AG04450 (cell line): ENCODE data around the gene ECSIT. TPM values are rescaled to one million over a fixed set of nuclear protein-coding genes. Genes with fewer than 3 reads are reported as not detected.
"Not testable (repeated sequence)": the region's sequence is repeated elsewhere in the genome, so short reads cannot be mapped to it uniquely, and the experiment has no call there.

Experiments
- CTCF ChIA-PET: fragments of 300-600, 350-600 bp; formaldehyde crosslinking; extraction: SDS; loops from one replicate; lab custom pipeline; 2022; ENCODE audit warnings: antibody characterized with exemption, inconsistent platforms; lab: Charles Lee
- POLR2A ChIA-PET: fragments of 350-600 bp; formaldehyde crosslinking; extraction: SDS; loops from one replicate; lab custom pipeline; 2021; ENCODE audit warnings: antibody characterized with exemption, inconsistent platforms; lab: Yijun Ruan, JAX
- DNase-seq: peaks from one replicate; pipeline ENCODE4 v3.0.0-alpha.2; 2011; ENCODE audit warnings: low read depth, low spot score
- H3K27ac ChIP-seq: one replicate; pipeline ENCODE4 v1.5.1; 2012; ENCODE audit warnings: low read depth, low read length, control low read depth
- H3K27me3 ChIP-seq: one replicate; pipeline ENCODE4 v1.6.0; 2012; ENCODE audit warnings: low read length; ENCODE audit not compliant: control insufficient read depth, insufficient read depth
- H3K4me3 ChIP-seq: 2 replicates; pipeline ENCODE4 v1.5.1; 2011; ENCODE audit warnings: mild to moderate bottlenecking, low read depth, low read length, control low read depth
- H3K9me3 ChIP-seq: 2 replicates; pipeline ENCODE4 v1.5.1; 2012; ENCODE audit warnings: low read length; ENCODE audit not compliant: control insufficient read depth, insufficient read depth
- polyA plus RNA-seq: library from polyadenylated mRNA; depleted of rRNA; stranded (reverse); fragments of >200 nt; gene quantifications from 2 replicates; pipeline ENCODE4 v1.2.3, GENCODE V29; 2011
- TF ChIP-seq, protein P1 (sequence below): IDR thresholded peaks from 2 replicates; pipeline ENCODE4 v1.5.1; 2011; ENCODE audit warnings: low read depth, low read length, control low read depth, inconsistent platforms

The ECSIT gene
- polyA plus RNA-seq, 1 experiment, result 28.2 TPM

DNA sequence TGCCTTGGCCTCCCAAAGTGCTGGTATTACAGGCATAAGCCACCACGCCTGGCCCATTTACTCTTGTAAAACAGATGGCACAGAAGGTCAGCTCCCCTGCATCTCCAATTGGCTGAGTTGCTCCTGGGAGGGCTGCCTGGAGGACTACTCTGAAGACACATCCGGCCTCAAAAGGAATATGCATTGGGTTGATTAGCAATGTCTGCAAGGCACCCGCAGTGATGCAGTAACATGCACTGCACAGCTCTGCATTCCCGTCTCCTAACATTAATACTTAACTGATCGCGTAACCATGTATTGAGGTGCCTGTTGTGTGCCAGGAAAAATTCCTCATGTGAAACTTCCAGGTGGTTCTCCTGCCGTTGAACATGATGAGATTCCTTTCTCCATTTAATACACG is 53.1 kb downstream of the ECSIT start:
- Histone ChIP-seq H3K9me3 (peaks cover 6% of the 10 kb centered on the region; the same call in 1 of the 2 replicates), H3K27ac (no peak overlapping the region), H3K4me3 (no peak overlapping the region), H3K27me3 (peaks cover 30% of the 10 kb centered on the region)
- TF ChIP-seq, protein P1, sequence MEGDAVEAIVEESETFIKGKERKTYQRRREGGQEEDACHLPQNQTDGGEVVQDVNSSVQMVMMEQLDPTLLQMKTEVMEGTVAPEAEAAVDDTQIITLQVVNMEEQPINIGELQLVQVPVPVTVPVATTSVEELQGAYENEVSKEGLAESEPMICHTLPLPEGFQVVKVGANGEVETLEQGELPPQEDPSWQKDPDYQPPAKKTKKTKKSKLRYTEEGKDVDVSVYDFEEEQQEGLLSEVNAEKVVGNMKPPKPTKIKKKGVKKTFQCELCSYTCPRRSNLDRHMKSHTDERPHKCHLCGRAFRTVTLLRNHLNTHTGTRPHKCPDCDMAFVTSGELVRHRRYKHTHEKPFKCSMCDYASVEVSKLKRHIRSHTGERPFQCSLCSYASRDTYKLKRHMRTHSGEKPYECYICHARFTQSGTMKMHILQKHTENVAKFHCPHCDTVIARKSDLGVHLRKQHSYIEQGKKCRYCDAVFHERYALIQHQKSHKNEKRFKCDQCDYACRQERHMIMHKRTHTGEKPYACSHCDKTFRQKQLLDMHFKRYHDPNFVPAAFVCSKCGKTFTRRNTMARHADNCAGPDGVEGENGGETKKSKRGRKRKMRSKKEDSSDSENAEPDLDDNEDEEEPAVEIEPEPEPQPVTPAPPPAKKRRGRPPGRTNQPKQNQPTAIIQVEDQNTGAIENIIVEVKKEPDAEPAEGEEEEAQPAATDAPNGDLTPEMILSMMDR, result no peak
- DNase-seq, result no peak
- ChIA-PET CTCF (interaction anchor here (0.7 kb wide), 1 partner anchor 29 kb away, joined by 6 read pairs; no protein-coding TSS in a partner anchor), POLR2A (interaction anchor here (0.6 kb wide), 1 partner anchor 235 kb away, joined by 5 read pairs; no protein-coding TSS in a partner anchor)

DNA sequence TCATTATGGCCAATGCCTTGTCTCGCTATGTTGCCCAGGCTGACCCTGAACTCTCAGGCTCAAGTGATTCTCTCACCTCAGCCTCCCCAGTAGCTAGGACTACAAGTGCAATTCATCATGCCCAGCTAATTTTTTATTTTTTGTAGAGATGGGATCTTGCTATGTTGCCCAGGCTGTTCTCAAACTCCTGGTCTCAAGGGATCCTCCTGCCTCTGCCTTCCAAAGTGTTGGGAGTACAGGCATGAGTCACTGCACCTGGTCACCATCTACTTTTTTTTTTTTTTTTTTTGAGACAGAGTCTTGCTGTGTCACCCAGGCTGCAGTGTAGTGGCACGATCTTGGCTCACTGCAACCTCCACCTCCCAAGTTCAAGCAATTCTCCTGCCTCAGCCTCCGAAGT is 53.6 kb downstream of the ECSIT start:
- H3K27ac ChIP-seq, H3K9me3 ChIP-seq, H3K4me3 ChIP-seq, DNase-seq: not testable (repeated sequence)
- peaks cover 27% of the 10 kb centered on the region for H3K27me3 ChIP-seq
- ChIA-PET POLR2A (interaction anchor here (0.6 kb wide), 1 partner anchor 235 kb away, joined by 5 read pairs; no protein-coding TSS in a partner anchor), CTCF (interaction anchor here (0.7 kb wide), 2 partner anchors 28 to 92 kb away, joined by 3 to 6 read pairs; no protein-coding TSS in a partner anchor)

DNA sequence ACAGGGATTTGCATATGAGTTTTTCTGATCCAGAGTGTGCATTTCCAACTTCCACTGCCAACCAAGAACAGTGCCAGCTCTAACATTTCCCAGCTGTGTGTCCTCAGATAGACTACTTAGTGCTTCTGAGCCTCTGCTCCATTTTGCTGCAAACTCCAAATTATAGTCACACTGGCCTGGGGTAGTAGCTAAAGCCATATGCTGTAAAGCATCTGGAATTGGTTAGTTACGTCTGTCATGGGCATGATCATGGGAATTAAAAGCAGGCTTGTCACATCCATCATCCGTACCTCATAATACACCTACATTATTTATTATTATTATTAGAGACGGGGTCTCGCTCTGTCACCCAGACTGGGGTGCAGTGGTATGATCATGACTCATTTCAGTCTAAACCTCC is 55.2 kb downstream of the ECSIT start:
- CTCF ChIA-PET, result interaction anchor here (1.0 kb wide), 1 partner anchor 9 kb away, joined by 4 read pairs; no protein-coding TSS in a partner anchor
- H3K9me3 ChIP-seq, result no peaks in the 10 kb centered on the region
- H3K27me3 ChIP-seq, result peaks cover 17% of the 10 kb centered on the region
- TF ChIP-seq, protein P1, result no peak
- H3K27ac ChIP-seq, result no peak overlapping the region
- DNase-seq, result no peak
- POLR2A ChIA-PET, result no interaction called here
- no peak overlapping the region for H3K4me3 ChIP-seq

DNA sequence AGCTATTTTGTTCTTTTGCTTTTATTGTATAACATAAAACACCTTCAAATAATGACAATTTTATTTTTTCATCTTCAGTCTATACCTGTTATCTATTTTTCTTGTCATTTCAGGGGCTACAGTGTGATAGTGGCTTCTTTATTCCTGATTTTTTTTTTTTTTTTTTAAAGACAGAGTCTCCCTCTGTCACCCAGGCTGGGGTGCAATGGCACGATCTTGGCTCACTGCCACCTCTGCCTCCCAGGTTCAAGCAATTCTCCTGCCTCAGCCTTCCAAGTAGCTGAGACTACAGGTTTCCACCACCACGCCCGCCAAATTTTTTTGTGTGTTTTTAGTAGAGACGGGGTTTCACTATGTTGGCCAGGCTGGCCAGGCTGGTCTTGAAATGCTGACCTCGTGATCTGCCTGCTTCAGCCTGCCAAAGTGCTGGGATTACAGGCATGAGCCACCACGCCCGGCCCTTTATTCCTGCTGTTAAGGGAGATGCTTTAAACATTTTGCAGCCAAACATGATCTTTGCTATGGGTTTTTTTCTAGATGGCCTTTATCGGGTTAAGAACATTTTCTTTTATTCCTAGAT is 60.6 kb downstream of the ECSIT start:
- H3K27me3 ChIP-seq, H3K27ac ChIP-seq, DNase-seq, H3K4me3 ChIP-seq, POLR2A ChIA-PET, H3K9me3 ChIP-seq: not testable (repeated sequence)
- CTCF ChIA-PET, result interaction anchor here (0.6 to 2.4 kb wide), 3 partner anchors 14 to 375 kb away, joined by 3 to 10 read pairs (median 8); no protein-coding TSS in a partner anchor

DNA sequence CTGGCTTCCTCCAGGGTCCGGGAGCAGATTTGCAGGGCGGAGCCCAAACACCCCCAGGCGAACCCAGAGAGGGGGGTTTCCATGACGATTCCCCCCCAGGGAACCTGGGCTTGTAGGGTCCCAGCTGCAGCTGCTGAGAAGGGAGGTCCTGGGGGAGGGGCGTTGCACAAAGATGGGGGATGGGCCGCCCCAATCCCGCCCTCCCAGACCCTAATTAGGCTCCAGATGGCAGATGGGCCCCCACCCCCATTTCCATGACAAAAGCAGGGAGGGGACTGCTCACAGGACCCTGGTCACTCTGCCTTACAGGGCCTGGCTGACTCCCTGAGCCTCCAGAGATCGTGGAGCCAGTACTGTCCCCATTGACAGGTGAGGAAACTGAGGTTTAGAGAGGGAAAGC is 63.3 kb downstream of the ECSIT start:
- no peak for DNase-seq
- Histone ChIP-seq H3K4me3 (no peak overlapping the region), H3K9me3 (peaks cover 5% of the 10 kb centered on the region; the same call in 1 of the 2 replicates), H3K27me3 (no peaks in the 10 kb centered on the region), H3K27ac (no peak overlapping the region)
- TF ChIP-seq, protein P1, result no peak
- CTCF ChIA-PET, result no interaction called here
- POLR2A ChIA-PET, result no interaction called here
